GM03348 (cell line): Measurements from ENCODE around the gene CD99L2.
"Not testable (repeated sequence)": the region's sequence is repeated elsewhere in the genome, so short reads cannot be mapped to it uniquely, and the experiment has no call there.

Experiments used
- DNase-seq: peaks from one replicate; pipeline ENCODE4 v3.0.0; 2012; ENCODE audit warnings: low spot score

CD99L2 gene

DNA sequence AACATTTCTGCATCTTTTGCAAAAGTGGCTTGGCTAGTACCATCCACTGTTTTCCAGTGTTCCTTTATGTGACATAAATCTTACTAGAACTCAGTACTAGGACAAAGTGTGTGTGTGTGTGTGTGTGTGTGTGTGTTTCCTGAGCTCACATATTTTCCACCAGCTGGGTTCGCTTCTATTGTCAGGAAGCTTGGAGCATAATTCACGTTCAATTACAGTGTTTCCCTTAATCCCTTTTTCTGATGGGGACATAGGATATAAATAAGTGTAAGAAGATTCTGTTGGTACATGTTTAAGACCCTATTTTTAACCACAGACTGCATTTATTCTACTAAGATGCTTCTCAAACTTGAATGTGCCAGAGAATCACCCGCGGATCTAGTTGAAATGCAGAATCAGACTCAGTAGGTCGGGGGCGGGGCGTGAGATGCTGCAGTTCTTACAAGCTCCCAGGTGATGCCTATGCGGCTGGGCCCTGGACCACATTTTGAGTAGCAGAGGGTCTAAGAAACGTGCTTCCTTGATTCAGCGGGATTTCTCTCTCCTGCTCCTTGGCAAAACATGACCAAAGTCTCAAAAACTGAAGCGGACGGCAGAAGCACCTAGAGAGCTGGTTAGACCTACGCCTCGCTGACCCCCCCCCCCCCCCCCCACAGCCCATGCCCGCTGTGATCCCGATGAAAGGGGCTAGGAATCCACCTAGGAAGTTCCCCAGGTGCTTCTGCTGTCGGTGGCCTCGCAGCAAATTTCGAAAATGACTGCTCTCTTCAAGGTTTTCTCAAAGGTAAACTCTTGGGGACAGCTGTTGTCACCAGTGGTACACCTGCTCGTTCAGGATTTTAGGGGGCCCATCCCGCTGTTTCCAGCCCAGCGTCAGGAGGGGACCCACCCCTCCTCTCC, 797 bp downstream of the CD99L2 start:
- DNase-seq: peak; percentile 5

- DNase-seq: no peak
Measured at GRCh38 chrX:150896632-150897031, 1.8 kb downstream of the CD99L2 start.

DNA sequence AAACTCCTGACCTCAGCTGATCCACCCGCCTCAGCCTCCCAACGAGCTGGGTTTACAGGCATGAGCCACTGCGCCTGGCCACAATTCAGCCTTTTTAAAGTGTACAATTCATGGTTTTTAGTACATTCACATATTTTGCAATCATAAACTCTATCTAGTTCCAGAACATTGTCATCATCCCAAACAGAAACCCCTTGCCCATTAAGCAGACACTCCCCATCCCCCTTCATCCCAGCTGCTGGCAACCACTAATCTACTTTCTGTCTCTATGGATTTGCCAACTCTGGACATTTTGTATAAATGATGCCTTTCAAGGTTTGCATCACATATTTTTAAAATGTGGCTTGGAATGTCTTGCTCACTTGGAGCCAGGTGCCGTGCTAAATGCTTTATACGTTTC, 4.5 kb downstream of the CD99L2 start:
- DNase-seq: no peak

DNA sequence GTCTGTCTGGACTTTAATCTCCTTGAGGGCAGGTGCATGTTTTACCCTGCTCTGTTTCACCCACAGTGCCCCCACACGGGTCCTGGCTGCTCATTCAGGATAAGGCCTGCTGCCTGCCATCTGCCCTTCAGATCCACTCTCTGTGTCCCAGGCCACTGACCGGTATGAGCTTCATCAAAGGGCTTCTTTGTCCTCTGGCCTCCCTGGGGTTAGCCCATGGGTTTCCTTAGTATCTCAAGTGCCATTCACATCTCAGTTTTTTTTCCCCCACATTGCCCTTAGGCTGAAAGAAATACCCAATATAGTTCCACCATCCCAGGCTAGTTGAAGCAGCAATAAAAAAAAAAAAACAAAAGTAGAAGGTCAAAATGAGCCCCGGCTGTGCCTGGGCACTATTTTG, 9.3 kb downstream of the CD99L2 start:
- DNase-seq: no peak

DNA sequence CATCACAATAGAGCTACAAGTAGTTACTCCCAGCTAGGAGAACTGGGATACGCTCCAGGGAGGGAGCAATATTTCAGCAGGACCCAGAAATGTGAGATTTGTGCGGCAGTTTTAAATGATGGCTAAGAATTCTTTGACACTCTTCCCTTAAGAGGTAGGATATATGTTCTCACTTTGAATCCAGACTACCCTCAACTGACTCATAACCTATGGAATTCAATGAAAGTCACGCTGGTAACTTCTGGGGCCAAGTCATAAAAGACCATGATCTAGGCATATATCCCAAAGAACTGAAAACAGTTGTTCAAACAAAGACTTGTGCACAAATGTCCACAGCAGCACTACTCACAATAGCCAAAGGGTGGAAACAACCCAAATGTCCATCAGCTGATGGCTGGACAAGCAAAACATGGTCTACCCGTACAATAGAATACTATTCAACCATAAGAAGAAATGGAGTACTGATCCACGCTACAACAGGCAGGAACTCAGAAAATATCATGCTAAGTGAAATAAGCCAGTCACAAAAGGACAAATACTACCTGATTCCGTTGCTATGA, 10.5 kb downstream of the CD99L2 start:
- DNase-seq: no peak

GRCh38 chrX:150887268-150887667, 11.2 kb downstream of the CD99L2 start:
- DNase-seq: not testable (repeated sequence)

GRCh38 chrX:150886381-150886780, 12.1 kb downstream of the CD99L2 start:
- DNase-seq: no peak

GRCh38 chrX:150880808-150881165, 17.7 kb downstream of the CD99L2 start:
- DNase-seq: no peak

- DNase-seq: no peak
Measured at GRCh38 chrX:150879855-150880807, 18.3 kb downstream of the CD99L2 start.

GRCh38 chrX:150875621-150876020, 22.8 kb downstream of the CD99L2 start:
- not testable (repeated sequence) for DNase-seq

- no peak for DNase-seq
Measured at GRCh38 chrX:150874448-150874847, 24.0 kb downstream of the CD99L2 start.

- peak; percentile 10 for DNase-seq
Measured at GRCh38 chrX:150873616-150874015, 24.9 kb downstream of the CD99L2 start.

DNA sequence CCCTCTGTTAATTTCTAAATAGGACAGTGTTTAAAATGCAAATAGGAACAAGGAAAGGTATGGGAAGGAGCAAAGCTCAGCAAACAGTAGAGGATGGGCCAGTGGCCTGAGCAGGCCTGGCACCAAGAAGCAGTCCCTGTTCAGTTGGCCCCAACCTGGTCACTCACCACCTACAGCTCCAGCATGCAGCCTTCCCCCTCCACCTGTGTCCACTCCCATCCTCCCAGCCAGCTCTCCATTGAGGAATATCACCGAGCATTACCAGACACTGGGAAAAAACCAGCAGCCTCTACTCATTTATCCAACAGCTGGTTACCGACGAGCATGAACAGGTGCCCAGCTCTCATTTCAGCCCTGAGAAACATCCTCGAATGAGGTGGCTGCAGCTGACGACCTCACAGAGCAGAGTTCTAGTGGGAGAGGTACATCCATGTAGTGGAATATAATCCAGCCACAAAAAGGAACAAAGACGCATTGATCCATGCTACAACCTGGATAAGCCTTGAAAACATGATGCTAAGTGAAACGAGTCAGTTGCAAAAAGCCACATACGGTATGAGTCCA, 25.6 kb downstream of the CD99L2 start:
- no peak for DNase-seq

DNA sequence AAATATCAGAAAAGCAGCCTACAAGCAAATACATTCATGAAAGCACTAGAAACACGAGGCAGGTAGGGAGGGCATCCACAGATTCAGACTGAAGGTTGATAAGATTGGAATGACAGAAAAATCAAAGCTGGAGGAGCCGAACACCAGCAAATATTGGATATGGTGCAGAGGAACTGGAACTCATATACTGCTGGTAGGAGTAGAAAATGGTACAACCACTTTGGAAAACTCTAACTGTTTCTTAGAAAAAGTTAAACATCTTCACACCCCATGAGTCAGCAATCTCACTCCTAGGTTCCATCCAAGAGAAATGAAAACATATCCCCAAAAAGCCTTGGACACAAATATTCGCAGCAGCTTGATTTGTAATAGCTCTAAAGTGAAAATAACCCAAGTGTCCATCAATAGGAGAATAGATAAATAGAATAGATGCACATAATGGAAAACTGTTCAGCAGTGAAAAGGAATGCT, 27.1 kb downstream of the CD99L2 start:
- no peak for DNase-seq

DNA sequence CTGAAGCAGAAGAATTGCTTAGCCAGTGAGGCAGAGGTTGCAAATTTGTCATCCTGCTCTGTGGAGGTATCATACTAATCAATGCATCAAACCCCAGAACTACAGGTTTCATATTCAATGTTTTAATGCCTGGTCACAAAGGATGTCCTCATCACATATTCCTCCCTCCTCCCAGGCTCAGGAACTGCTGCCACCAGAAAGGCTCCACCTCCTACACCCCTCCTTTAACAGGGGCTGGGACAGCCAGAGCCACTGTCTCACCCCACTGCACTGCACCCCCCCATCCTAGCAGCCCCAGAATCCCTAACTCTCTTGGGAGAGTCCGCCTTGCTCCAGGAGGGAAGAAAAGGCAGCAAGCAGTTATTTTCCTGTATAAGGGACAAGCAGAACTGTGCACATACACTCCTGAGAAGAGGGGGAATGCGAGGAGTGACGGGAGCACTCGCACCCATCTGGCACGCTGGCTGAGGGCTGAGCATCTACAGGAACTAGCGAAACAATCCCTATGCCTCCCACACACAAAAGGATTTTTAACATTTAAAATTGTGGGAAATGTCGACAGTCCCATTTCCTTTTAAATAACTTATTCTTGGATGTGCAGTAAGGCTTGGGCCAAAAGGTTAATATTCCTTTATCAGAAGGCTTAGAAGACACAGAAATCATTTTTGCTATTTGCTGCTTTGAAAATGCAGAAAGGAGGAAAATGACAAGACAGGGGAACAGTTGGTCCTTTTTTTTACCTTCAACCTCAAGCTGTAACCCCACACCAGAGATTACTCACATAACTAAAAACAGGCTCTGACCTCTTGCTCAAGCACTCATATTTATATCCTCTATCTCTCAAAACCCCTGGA, 27.8 kb downstream of the CD99L2 start:
- peak; percentile 16 for DNase-seq

DNA sequence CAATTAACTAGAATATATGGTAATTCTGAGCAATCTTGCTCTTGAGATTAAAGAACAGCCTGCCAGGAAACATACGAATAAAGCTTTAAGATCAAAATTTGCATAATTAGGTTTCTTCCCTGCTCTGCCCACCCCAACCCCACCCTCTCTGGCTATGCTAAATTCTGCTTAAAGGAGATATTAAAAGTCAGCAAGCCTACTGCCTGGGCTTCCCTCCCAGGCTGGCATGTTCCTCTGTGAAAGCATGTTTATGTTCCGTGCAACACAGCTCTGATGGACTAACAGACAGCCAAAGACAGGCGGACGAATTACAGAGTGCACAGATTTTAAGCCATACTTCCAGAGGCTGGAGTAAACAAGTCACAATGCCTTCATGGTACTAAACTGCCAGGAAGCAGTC, 28.4 kb downstream of the CD99L2 start:
- DNase-seq: peak; percentile 5

GRCh38 chrX:150869450-150869849, 29.0 kb downstream of the CD99L2 start:
- DNase-seq: no peak

- DNase-seq: no peak
Measured at GRCh38 chrX:150868625-150869024, 29.8 kb downstream of the CD99L2 start.

GRCh38 chrX:150864127-150864526, 34.3 kb downstream of the CD99L2 start:
- no peak for DNase-seq

DNA sequence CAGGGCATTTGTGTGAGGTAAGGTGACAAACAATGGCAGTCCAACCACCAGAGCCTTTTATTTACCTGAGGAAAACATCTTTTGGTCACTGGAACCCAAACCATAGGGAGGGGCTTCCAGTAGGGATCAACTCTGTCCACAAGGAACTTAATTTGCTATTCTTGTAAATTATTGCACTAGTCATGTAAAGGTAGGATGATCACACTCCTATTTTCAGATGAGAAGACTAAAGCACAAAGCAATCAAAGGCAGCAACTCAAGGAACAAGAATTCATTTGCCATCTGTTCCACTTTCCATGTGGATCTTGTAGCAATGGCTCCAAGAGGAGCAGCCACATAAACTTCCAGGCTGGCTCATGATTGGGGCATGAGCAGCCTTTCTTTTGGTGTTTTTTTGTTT, 35.3 kb downstream of the CD99L2 start:
- no peak for DNase-seq

DNA sequence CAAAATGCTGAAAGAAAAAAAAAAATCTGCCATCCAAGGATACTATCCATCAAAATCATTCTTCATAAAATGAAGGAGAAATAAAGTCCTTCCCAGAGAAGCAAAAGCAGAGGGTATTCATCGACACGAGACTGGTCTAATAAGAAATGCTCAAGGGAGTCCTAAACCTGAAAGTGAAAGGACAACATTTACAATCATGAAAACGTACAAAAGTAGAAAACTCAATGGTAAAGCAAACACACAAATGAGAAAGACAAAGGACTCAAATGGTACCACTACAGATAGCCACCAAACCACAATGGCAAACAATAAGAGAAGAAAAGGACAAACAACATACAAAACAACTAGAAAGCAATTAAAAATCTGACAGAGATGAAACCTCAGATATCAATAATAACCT, 41.0 kb downstream of the CD99L2 start:
- no peak for DNase-seq
